SK-N-SH (cell line): Measurements from ENCODE around the gene DLEC1. TPM values are rescaled to one million over a fixed set of nuclear protein-coding genes. Genes with fewer than 3 reads are reported as not detected.

Experiments
- CTCF ChIA-PET: fragments of 300-600, 350-600 bp; formaldehyde crosslinking; extraction: SDS; loops from one replicate; lab custom pipeline; 2021; lab: Yijun Ruan, JAX
- POLR2A ChIA-PET: fragments of 350-600 bp; sonication (Branson Sonifier 250); formaldehyde crosslinking; extraction: SDS; loops from one replicate; lab custom pipeline; 2020; ENCODE audit warnings: antibody characterized with exemption, inconsistent platforms; lab: Yijun Ruan, JAX
- DNase-seq: peaks from one replicate; pipeline ENCODE4 v3.0.0; 2012
- H2AFZ ChIP-seq: fragments of 200-600 bp; sonication (generic); 2 replicates; pipeline ENCODE4 v1.8.1; 2016; ENCODE audit warnings: antibody characterized with exemption, mild to moderate bottlenecking, low read depth
- H3F3A ChIP-seq: fragments of 200-600 bp; sonication (generic); replicated peaks from 2 replicates; pipeline ENCODE3; 2016; ENCODE audit warnings: antibody characterized with exemption, mild to moderate bottlenecking; ENCODE audit not compliant: insufficient read depth
- H3K27ac ChIP-seq, 2 experiments: fragments of 200-500 bp in 1 of 2; fragments of 200-600 bp in 1 of 2; sonication (Bioruptor generic) in 1 of 2; sonication (generic), shearing (Covaris generic) in 1 of 2; 2 replicates each; pipeline versions ENCODE4 v1.5.1 to v1.6.1; 2014 to 2016; ENCODE audit warnings: low read depth in 2 of 2, inconsistent platforms in 1 of 2, low read length in 1 of 2, mild to moderate bottlenecking in 1 of 2, mixed read lengths in 1 of 2
- H3K27me3 ChIP-seq: fragments of 200-600 bp; sonication (generic), shearing (Covaris generic); 2 replicates; pipeline ENCODE4 v1.6.1; 2016; ENCODE audit warnings: mixed run types; ENCODE audit not compliant: insufficient read depth
- H3K36me3 ChIP-seq, 2 experiments: fragments of 200-500 bp in 1 of 2; fragments of 200-600 bp in 1 of 2; sonication (Bioruptor generic) in 1 of 2; sonication (generic) in 1 of 2; replicated peaks in 1 of 2; 2 replicates each; pipeline versions ENCODE3 to v1.5.1; 2014 to 2016; ENCODE audit warnings: low read length in 1 of 2, mild to moderate bottlenecking in 1 of 2; ENCODE audit not compliant: insufficient read depth in 2 of 2, control insufficient read depth in 1 of 2
- H3K4me1 ChIP-seq, 2 experiments: fragments of 200-500 bp in 1 of 2; fragments of 200-600 bp in 1 of 2; sonication (Bioruptor generic) in 1 of 2; sonication (generic), shearing (Covaris generic) in 1 of 2; 2 replicates each; pipeline versions ENCODE4 v1.5.1 to v1.6.1; 2014 to 2016; ENCODE audit warnings: low read depth in 1 of 2, low read length in 1 of 2, mixed run types in 1 of 2; ENCODE audit not compliant: insufficient read depth in 2 of 2, control insufficient read depth in 1 of 2
- H3K4me2 ChIP-seq: fragments of 200-600 bp; sonication (generic), shearing (Covaris generic); 2 replicates; pipeline ENCODE4 v1.6.1; 2017; ENCODE audit warnings: mixed run types
- H3K4me3 ChIP-seq, 2 experiments: fragments of 200-500 bp in 1 of 2; fragments of 200-600 bp in 1 of 2; sonication (Bioruptor generic) in 1 of 2; sonication (generic), shearing (Covaris generic) in 1 of 2; 2 replicates each; pipeline versions ENCODE4 v1.5.1 to v1.8.1; 2014 to 2016; ENCODE audit warnings: low read depth in 2 of 2, inconsistent platforms in 1 of 2, low read length in 1 of 2, mild to moderate bottlenecking in 1 of 2, mixed read lengths in 1 of 2, moderate library complexity in 1 of 2
- H3K79me2 ChIP-seq: fragments of 200-600 bp; sonication (generic); 2 replicates; pipeline ENCODE4 v1.8.1; 2017; ENCODE audit warnings: mild to moderate bottlenecking; ENCODE audit not compliant: insufficient read depth
- H3K9ac ChIP-seq: fragments of 200-600 bp; sonication (generic); 2 replicates; pipeline ENCODE4 v1.6.1; 2017; ENCODE audit warnings: mixed run types
- H3K9me2 ChIP-seq: fragments of 200-600 bp; sonication (generic); 2 replicates; pipeline ENCODE4 v1.6.1; 2017; ENCODE audit warnings: mixed run types
- H3K9me3 ChIP-seq: fragments of 200-600 bp; sonication (generic); 2 replicates; pipeline ENCODE4 v1.6.1; 2017; ENCODE audit warnings: mixed run types, mild to moderate bottlenecking, moderate library complexity
- H4K20me1 ChIP-seq: fragments of 200-600 bp; sonication (generic); 2 replicates; pipeline ENCODE4 v1.6.1; 2017; ENCODE audit warnings: mild to moderate bottlenecking, mixed run types; ENCODE audit not compliant: insufficient read depth
- CHD2 ChIP-seq: fragments of 150-350 bp; IDR thresholded peaks from 2 replicates; pipeline ENCODE4 v1.6.1; 2018; ENCODE audit warnings: low read length; ENCODE audit not compliant: partially characterized antibody
- ELF1 ChIP-seq: IDR thresholded peaks from 2 replicates; pipeline ENCODE4 v1.4.0; 2012
- EZH2phosphoT487 ChIP-seq: fragments of 200-600 bp; sonication (generic); IDR thresholded peaks from 2 replicates; pipeline ENCODE4 v1.6.1; 2017; ENCODE audit warnings: low read depth, mixed run types, mild to moderate bottlenecking, antibody characterized with exemption, moderate library complexity, borderline replicate concordance
- FOXM1 ChIP-seq: IDR thresholded peaks from 2 replicates; pipeline ENCODE4 v1.4.0; 2012; ENCODE audit warnings: low read depth, mild to moderate bottlenecking
- GABPA ChIP-seq: IDR thresholded peaks from 2 replicates; pipeline ENCODE4 v1.4.0; 2012; ENCODE audit warnings: low read depth, mild to moderate bottlenecking
- JUND ChIP-seq: IDR thresholded peaks from 2 replicates; pipeline ENCODE4 v1.4.0; 2012
- MAX ChIP-seq: IDR thresholded peaks from 2 replicates; pipeline ENCODE4 v1.4.0; 2012; ENCODE audit warnings: low read depth
- MXI1 ChIP-seq: IDR thresholded peaks from 2 replicates; pipeline ENCODE4 v1.6.1; 2012; ENCODE audit warnings: mild to moderate bottlenecking, low read depth, low read length, improper control_type of control experiment
- RAD21 ChIP-seq: IDR thresholded peaks from 2 replicates; pipeline ENCODE4 v1.6.1; 2012; ENCODE audit warnings: mild to moderate bottlenecking, low read length
- SIN3A ChIP-seq: IDR thresholded peaks from 2 replicates; pipeline ENCODE4 v1.6.1; 2012; ENCODE audit warnings: low read depth, mild to moderate bottlenecking, low read length, moderate library complexity, borderline replicate concordance
- TAF1 ChIP-seq: IDR thresholded peaks from 2 replicates; pipeline ENCODE4 v1.6.1; 2012; ENCODE audit warnings: low read depth, mild to moderate bottlenecking, low read length, moderate library complexity, borderline replicate concordance
- WGBS: methylation state at CpG from one replicate; pipeline ENCODE4 v1.1.6; 2017; ENCODE audit warnings: low lambda C conversion rate; 5-methylcytosine and 5-hydroxymethylcytosine counted together
- polyA plus RNA-seq, 3 experiments: library from polyadenylated mRNA; depleted of rRNA; stranded (reverse); fragments of >200 nt; gene quantifications; 2 replicates each; pipeline ENCODE4 v1.2.3, GENCODE V29; 2012
- TF ChIP-seq, protein P1 (sequence below): IDR thresholded peaks from 2 replicates; pipeline ENCODE4 v1.4.0; 2012; ENCODE audit warnings: low read depth, borderline replicate concordance
- TF ChIP-seq, protein P2 (sequence below): fragments of 150-350 bp; IDR thresholded peaks from 2 replicates; pipeline ENCODE4 v1.6.1; 2017; ENCODE audit warnings: antibody characterized with exemption, low read length, low read depth, borderline replicate concordance
- TF ChIP-seq, protein P3 (sequence below): IDR thresholded peaks from 2 replicates; pipeline ENCODE4 v1.4.0; 2012; ENCODE audit warnings: low read depth, borderline replicate concordance

Gene DLEC1
- polyA plus RNA-seq, 1 of the 3 experiments (the other 2 are of a cell fraction) = 0.02 TPM

DNA sequence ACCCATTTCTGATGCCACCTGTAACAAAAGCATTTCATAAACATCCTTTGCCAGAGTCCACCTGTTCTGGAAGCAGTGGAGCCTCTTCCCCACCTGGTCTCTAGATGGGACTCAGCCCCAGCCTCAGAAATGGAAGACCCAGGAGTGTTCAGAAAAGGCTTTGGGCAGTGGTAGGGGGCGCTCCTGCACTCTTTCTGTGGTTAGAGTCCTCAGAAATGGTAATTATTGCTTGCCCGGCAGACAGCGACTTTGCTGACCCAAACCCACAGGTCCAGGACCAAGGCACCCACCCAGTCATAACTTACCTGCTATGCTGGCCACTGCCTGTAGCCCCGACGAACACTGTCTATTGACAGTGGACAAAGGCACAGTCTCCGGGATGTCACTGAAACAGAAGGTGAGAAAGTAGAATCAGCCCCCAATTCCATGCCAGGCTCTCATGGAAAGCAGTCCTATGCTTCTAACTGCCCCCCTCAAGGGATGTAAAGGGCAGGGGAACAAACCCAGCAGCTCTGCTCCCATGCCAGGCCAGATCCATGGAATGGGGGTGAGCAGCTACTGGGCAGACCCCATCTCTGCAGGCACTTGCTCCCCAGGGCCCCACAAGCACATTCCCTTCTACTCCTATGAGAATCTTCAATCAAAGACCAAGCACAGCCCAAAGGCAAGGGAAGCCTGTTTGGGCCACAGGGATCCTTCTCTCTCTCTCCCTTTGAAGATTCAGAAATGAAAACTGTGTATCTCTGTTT lies 92.8 kb downstream of the DLEC1 start (continued):
- TF ChIP-seq, protein P1, sequence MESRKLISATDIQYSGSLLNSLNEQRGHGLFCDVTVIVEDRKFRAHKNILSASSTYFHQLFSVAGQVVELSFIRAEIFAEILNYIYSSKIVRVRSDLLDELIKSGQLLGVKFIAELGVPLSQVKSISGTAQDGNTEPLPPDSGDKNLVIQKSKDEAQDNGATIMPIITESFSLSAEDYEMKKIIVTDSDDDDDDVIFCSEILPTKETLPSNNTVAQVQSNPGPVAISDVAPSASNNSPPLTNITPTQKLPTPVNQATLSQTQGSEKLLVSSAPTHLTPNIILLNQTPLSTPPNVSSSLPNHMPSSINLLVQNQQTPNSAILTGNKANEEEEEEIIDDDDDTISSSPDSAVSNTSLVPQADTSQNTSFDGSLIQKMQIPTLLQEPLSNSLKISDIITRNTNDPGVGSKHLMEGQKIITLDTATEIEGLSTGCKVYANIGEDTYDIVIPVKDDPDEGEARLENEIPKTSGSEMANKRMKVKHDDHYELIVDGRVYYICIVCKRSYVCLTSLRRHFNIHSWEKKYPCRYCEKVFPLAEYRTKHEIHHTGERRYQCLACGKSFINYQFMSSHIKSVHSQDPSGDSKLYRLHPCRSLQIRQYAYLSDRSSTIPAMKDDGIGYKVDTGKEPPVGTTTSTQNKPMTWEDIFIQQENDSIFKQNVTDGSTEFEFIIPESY = no peak
- TF ChIP-seq EZH2phosphoT487 (no peak), TAF1 (no peak)

- no peak overlapping the region for H3K9ac ChIP-seq
- H4K20me1 ChIP-seq = 0 out of 2 replicates have a peak, but pooled peaks cover 13% of the 10 kb centered on the region
- H3K27me3 ChIP-seq = no peaks in the 10 kb centered on the region
- H3K79me2 ChIP-seq = peaks cover 25% of the 10 kb centered on the region
- H3K4me3 ChIP-seq = no peak overlapping the region
- CTCF ChIA-PET = interaction anchor here (1.4 kb wide), 1 partner anchor 12 kb away, joined by 4 read pairs; no protein-coding TSS in a partner anchor
- peaks cover 1% of the 10 kb centered on the region for H3F3A ChIP-seq
- H3K9me2 ChIP-seq = no peaks in the 10 kb centered on the region
- H3K27ac ChIP-seq = no peak overlapping the region
- POLR2A ChIA-PET = no interaction called here
- peaks cover 11 to 17% of the 10 kb centered on the region in 2 experiments; a peak in 2 of 4 replicates for H3K4me1 ChIP-seq
- TF ChIP-seq, protein P2, sequence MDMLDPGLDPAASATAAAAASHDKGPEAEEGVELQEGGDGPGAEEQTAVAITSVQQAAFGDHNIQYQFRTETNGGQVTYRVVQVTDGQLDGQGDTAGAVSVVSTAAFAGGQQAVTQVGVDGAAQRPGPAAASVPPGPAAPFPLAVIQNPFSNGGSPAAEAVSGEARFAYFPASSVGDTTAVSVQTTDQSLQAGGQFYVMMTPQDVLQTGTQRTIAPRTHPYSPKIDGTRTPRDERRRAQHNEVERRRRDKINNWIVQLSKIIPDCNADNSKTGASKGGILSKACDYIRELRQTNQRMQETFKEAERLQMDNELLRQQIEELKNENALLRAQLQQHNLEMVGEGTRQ = no peak
- TF ChIP-seq FOXM1 (no peak), ELF1 (no peak), GABPA (no peak), JUND (no peak), CHD2 (no peak), MXI1 (no peak)
- peaks cover 32 to 59% of the 10 kb centered on the region in 2 experiments for H3K36me3 ChIP-seq
- no peaks in the 10 kb centered on the region for H3K9me3 ChIP-seq
- DNase-seq = no peak
- 91% methylated on average over 3 of the region's 3 CpGs for WGBS
- no peak overlapping the region for H3K4me2 ChIP-seq
- H2AFZ ChIP-seq = no peak overlapping the region
Observed at GRCh38 chr3:38133209-38133556, 94.2 kb downstream of the DLEC1 start.

GRCh38 chr3:38133557-38134405 lies 94.8 kb downstream of the DLEC1 start:
- no peak overlapping the region for H3K4me3 ChIP-seq
- CTCF ChIA-PET = no interaction called here
- H3F3A ChIP-seq = peaks cover 2% of the 10 kb centered on the region
- WGBS = 93% methylated on average over 10 of the region's 10 CpGs
- TF ChIP-seq, protein P1 = no peak
- TF ChIP-seq, protein P2 = no peak
- TF ChIP-seq SIN3A (no peak), RAD21 (no peak), EZH2phosphoT487 (no peak), TAF1 (no peak), FOXM1 (no peak), MXI1 (no peak), MAX (no peak), JUND (no peak)
- TF ChIP-seq, protein P3, sequence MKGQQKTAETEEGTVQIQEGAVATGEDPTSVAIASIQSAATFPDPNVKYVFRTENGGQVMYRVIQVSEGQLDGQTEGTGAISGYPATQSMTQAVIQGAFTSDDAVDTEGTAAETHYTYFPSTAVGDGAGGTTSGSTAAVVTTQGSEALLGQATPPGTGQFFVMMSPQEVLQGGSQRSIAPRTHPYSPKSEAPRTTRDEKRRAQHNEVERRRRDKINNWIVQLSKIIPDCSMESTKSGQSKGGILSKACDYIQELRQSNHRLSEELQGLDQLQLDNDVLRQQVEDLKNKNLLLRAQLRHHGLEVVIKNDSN = no peak
- TF ChIP-seq, all 33 proteins: peak for 0
- no peak for DNase-seq
- Histone ChIP-seq H3K4me1 (peaks cover 12 to 18% of the 10 kb centered on the region in 2 experiments; a peak in 2 of 4 replicates), H2AFZ (no peak overlapping the region), H4K20me1 (0 out of 2 replicates have a peak, but pooled peaks cover 13% of the 10 kb centered on the region), H3K27ac (no peak overlapping the region), H3K9me2 (no peaks in the 10 kb centered on the region), H3K79me2 (peaks cover 26% of the 10 kb centered on the region), H3K27me3 (no peaks in the 10 kb centered on the region), H3K36me3 (peaks cover 27 to 56% of the 10 kb centered on the region in 2 experiments), H3K9me3 (no peaks in the 10 kb centered on the region), H3K9ac (no peak overlapping the region), H3K4me2 (no peak overlapping the region)
- POLR2A ChIA-PET = no interaction called here
